Hematopoietic multipotent progenitor cell treated with erythropoietin and hydrocortisone succinate and interleukin-3 and kit ligand, for 4 days (in vitro differentiated cells): ENCODE results near the gene LYZL4.
A peak's percentile ranks its signal among the peaks of the same experiment; 100 is the strongest.

Experiments
- DNase-seq: peaks from one replicate; pipeline ENCODE4 v3.0.0-alpha.2; 2015

LYZL4 gene

DNA sequence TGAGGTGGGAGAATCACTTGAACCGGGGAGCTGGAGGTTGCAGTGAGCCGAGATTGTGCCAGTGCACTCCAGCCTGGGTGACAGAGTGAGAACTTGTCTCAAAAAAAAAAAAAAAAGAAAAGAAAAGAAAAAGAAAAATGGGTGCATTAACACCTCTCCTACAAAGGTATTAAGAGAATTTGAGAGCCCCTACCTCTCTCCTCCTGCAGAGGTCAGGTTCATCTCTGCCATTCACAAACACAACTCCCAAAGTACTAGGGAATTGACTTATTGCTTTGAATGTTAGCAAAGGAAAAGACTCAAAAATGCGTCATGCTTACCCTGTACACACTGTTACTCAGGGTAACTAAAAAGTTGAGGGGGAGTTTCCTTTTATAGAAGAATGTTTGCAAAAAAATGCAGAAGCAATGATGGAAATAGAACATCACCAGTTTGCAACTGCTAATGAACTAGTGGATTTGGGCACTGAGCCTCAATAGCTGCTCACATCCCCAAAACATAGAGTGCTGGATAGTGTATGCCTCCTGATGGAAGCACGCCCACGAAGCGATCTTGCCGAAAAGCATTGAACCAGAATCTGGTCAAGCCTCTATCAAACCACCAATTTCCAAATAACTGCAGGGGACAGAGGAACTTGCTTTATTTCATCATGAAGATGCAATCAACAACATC lies 15.5 kb upstream of the LYZL4 start:
- DNase-seq, result no peak

DNA sequence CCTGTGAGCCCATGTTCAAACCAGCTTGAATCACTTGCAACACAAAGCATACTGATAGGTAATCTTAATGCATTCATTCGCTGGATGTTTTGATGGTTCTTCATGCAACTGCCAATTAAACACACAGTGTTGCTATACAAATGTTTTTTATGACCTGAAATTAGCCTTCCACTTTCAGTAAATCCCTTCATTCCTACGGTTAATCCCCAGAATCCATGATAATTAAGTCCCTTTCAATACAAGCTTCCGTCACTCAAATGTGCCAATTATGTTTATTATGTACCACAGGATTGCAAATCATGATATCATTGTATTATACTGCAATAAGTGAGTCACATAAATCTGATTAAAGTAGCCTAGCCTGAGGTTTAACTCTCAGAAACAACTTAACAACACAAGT lies 14.5 kb upstream of the LYZL4 start:
- no peak for DNase-seq

DNA sequence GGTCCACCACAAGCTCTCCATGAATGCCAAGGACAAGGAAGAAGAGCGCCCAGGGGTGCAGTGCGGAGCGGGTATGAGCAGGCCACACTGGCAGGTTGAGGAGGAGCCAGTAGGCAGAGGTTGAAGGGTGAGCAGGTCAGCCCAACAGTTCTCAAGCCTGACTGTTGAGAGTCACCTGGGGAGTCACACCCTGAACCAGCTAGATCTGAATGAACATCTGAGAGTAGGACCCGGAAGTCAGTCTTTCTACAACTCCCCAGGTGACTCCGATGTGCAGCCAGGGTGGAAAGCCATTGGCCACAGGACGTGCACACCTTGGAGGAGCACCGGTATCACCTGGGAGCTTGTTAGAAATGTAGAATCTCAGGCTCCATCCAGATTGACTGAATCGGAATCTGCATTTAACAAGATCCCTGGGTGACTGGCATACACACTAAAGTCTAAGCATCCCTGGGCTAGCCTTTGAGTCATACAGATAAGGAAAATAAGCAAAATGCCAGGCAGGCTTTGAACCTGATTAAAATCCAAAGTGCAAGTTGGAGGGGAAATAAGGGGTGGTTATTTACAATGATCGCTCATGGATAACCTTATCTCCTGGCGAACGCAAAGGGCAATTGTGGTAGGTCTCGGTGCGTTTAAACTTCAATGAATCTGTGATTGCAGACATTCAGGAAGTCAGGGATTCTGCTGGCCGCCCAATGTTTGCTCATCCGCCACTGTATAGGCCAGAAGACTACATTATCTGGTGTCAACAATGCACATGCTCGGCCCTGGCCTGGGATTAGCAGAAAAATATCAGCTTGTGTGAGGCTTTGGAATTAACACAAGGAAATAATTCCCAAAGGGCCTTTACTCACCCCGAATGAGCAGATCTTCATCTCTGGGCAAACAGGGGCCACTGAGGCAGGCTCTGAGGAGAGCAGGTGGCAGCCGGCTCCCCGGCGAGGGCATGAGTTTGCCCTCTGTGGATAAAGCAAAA lies 11.7 kb upstream of the LYZL4 start:
- no peak for DNase-seq

DNA sequence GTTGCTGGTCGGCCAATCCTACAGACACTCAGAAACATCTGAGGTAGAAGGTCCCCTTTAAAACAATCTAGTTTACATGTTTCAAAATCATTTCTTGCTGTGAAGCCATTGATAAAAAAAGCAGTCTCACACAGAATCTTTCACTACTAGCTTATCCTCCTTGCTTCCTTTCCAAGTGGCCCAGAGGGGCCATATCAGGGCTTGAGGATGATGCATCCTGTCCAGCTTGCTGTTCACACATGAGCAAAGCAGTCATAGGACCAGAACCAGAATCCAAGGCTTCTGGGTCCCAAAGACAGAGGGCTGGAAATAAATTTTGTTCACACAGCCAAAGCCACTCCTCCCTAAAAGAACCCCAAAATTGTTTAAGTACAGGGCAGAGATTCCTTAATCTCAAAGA lies 9.2 kb upstream of the LYZL4 start:
- no peak for DNase-seq

DNA sequence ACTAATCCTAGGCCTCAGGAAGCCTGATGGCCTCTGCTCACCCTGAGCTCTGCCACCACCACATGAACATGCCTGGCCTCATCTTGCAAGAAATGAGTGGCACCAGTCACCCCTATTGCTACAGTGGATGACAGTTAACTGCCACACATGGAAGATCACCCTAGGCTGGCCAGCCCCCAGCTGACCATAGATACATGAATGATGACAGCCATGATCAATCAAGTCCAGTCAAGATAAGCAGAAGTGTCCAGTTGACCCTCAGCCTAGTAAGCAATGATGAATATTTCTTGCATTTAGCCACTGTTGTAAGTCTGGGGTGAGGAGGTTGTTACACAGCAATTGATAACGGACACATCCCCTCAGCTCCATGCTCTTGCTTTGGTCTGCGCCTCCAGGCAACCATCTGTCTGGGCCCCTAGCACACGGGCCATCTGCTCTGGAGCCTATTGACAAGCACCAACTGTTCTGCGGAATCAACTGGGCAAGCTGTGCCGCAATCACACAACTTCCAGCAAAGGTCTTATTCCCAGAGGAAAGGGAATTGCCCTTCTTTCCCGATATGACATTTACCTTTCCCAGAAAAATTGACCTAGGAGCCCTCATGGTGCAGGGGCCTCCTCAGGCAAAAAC lies 2.2 kb upstream of the LYZL4 start:
- DNase-seq, result no peak

DNA sequence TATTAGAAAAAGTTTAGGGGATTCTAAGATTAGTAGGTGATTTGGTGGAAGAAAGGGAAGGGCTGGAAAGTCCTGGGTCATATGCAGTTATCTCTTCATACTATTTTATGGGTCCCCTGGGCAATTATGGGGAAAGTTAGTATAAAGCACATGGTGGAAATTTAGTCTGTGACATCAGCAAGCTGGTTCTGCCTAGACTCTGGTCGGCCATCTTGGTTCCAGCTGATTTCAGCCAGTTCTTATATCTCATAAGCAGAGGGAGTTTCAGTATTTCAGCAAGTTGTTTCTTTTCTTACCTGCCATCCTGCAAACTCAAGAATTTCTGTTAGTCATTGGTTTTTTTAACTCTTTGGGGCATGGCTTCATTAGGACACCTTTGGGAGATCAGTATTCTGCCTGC lies 1.0 kb upstream of the LYZL4 start:
- DNase-seq, result no peak

DNA sequence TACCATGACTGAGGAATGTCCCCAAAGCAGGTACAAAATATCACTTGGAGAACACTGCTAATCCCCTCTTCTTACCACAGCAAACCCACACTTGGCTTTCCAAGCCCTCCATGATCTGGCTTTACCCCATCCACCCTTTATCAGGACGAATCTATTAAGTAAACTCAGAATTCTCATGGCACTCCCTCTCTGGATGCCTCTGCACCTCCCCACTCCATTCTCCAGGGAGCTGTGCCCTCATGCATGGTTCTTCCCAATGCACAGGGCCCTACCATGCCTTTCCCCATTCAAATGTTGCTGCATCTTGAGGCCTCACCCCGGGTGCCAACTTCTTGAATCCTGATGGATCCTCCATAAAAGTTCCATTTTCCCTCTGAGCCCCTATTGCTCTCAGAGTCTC lies 2.3 kb downstream of the LYZL4 start:
- DNase-seq, result no peak

DNA sequence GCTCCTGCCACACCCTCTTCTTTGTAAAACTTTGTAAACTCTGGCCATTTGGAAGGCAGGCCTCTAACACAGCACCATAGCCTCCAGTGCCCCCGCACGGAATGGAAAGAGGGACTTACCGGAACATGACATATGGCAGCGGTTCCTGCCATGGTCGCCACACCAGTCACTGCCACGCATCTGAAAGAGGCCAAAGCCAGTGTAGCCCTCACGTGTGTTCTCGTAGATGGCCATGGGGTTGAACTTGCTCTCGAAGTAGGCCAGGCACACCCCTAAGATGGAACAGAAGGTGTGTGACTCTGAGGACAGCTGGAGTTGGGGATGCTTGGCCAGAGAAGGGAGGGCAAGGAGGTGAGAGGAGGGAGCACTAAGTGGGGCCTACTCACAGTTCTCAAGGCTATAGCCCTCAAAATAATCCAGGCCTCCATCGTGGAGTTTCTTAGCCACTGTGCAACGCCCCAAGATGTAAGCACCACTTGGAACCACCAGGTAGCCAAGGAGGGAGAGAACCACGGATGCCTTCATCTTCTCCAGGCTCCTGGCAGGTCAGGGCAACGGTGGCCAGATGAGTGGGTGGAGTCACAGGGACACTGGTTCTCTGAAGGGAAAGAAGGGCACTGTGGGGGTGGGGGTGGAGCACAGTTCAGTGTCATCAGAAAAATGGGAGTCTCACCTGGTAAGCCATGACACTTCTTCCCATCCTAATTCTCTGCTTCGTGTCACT lies 3.5 kb downstream of the LYZL4 start:
- no peak for DNase-seq

DNA sequence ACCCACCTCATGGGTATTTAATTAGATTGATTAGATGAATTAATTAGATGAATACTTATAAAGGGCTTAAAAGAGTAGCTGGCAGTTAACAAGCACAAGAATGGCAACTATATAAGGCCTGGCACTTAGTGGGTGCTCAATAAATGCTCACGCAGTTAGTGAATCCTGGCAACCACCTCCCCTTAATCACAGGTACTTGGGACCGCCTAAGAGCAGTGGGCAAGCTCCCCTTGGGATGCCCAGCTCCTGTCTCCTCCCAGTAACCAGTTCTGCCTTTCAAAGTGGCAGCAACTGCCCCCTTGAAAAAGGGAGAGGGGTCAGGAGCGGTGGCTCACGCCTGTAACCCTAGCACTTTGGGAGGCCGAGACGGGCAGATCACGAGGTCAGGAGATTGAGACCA lies 4.6 kb downstream of the LYZL4 start:
- DNase-seq, result no peak

DNA sequence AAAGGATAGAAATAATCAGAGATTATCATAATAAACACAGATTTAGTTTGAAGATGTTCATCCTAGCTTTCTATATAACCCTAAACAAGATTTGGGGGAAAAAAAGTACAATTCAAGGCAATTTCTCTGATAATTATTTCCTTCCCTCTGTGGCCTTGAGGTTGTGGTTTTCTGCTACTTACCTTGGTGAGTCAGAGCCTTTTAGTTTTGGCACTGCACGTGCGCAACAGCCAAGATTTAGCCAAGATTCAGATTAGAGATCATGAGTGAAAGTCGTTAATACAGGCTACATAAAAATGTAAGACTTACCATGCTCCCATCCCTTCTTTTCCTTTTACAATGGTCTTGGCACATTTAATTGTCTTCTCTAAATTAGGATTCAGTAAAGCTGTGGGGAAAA lies 6.7 kb downstream of the LYZL4 start:
- DNase-seq, result peak; percentile 5

DNA sequence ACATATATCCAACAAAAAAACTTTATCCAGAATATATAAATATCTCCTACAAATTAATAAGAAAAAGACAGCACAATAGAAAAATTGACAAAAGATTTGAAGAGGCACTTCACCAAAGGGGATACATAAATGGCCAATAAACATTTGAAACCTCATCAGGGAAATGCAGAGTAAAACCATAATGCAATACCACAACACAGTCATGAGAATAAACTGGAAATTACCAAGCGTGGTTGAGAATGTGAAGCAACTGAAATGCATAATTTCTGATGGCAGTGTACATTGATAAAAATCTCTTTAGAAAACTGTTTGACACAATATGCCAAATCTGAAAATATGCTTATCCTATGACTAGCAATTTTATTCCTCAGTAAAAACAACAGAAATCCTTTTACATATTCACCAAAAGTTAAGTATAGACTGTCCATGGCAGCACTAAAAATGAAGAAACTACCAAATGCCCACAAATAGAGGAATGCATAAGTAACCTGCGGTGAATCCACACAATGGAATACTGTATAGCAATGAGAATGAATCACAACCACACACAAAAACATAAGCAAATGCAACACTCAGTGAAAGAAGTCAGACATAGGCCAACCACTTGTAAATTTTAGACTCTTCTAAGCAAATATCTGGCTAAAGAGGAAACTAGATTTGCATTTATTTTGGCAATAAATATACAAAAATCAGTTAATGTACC lies 7.9 kb downstream of the LYZL4 start:
- DNase-seq, result no peak

DNA sequence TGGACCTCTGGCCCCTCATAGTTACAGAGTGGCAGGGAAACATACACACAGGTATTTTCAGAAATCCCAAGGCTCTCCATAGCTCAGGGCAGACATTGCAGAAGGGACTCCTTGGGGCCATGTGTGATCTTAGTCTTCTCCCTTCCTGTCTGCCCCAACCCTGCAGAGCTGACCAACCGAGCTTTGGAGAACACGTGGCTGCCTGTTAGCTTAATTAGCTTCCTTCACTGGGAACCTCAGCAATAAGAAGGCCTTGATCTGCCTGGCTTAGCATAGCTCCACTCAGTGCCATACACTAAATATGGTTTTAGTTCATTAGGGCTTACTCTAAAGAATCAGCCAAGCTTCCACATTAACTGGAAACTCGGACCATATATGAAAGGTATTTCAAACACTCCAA lies 12.3 kb downstream of the LYZL4 start:
- DNase-seq, result no peak

DNA sequence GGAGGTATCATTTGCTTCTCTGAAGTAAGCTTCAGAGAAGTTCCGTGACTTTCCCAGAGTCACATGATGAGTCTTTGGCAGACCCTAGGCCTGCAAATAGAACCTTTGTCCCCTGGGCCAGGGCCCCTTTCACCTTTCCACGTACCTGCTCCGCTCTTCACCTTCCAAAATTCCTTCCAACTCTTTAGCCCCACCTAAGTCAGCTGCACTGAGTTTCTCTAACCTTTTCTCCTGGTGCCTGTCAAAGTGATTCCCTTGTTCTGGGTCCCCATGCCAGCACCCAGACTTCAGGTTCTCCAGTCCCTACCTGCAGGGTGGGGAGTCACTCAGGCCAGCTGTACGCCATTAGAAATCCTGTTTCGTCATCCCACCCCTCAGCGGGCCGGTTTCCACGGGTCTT lies 12.8 kb downstream of the LYZL4 start:
- DNase-seq, result no peak

DNA sequence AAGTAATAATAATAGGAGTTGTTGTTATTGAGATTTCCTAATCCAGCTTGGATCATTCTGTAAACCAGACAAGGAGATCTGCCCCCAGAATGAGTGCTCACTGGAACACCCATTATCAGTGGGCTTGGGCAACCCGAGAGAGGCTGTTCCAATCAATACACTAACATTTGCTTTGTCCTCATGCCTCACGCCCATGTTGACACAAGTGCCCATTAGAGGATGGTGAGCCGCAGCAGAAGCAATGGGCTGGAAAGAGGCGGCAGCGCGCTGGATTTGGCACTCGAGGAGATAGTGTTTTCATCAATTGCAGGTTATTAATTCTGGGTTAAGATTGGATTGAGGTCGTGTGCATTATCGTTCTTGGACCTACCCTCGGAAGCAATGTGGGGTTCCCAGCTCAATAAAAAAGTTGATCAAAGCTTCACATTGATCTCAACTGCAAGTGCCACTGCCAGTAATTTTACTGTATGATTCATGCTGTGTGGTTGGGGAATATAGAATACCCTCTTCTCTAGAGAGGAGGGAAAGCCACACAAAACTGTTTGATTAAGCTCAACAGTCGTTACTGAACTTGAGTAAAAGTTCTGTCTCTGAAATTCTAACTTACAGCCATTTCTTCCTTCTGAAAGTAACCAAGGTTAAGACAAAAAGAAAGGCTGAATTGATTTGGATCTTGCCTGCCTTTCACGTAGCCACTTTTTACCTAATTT lies 15.7 kb downstream of the LYZL4 start:
- no peak for DNase-seq

DNA sequence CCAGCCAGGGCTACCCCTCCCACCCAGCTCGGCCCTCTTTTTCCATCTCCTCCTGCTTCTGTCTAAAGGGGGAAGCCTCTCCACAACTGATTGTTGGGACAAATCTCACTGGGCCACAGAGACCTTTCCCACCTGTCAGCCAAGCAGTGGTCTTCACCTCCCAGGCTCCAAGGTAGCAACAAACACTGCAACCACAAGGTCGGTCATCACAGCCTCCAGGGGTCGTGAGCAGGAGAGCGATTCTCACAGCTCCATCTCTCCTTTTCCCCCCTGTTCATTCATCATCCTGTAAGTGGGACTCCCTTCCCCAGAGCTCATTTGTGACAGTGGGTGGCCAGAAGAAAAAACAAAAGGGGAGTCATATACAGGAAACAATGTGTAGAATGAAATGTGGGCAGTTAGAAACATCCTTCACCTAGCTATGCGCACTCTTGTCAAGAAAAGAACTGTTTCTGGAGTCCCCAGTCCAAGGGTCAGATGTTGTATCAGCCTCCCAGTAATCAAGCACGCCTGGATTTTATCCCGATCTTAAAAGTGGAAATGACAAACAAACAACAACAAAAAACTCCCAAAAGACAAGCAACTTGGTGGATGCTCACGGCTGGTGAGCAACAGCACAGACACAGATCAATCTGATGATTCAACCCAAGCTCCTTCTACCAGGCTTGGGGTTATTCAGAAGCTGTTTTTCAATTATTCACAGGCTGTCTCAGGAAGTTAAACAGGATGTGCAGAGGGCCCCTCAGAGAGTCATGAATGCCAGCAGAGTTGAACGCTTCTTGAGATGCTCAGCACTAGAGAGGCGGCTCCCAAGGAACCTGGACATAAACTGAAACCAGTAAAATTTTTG lies 22.4 kb downstream of the LYZL4 start:
- peak; percentile 26 for DNase-seq

DNA sequence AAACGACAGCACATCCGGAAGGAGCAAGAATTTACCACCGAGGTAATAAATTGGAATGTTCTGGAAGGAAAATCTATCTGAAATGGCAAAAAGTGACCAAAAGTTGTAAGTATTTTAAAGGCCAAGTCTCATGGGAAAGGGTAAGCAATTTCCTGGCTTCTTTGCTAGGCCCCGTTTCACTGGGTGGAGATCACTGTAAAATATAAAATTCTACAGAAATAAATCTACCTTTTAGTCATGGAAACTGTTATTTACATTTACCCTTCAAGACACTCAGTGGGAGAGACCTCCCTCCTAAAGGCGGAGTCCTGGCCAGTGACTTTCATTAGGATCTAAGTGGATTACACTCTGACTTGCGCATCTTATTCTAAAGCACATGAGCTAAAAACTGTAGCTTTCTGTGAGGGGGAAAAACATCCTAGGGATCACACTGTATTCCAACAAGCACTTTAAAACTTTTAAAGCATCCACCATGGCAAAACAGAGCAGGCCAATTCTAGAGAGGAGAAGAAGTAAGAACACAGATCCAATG lies 28.8 kb downstream of the LYZL4 start:
- DNase-seq, result no peak

DNA sequence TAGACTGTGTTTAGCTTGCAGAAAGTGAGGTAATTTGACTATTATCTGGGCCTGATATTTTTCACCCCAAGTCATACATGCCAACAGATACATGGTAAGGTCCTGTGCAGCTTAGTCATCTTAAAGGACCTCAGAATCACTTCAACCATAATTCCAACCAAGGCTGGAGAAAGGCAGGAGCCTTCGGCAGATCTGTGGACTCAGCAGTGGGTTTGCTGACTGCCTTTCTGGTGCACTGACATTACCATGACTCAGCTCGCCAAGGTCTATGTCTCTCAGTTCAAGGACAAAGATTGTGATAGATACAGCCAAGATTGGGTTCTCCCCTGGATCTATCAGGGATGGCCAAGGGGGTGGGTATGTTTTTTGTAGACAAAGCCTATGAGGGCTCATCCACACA lies 32.7 kb downstream of the LYZL4 start:
- no peak for DNase-seq

DNA sequence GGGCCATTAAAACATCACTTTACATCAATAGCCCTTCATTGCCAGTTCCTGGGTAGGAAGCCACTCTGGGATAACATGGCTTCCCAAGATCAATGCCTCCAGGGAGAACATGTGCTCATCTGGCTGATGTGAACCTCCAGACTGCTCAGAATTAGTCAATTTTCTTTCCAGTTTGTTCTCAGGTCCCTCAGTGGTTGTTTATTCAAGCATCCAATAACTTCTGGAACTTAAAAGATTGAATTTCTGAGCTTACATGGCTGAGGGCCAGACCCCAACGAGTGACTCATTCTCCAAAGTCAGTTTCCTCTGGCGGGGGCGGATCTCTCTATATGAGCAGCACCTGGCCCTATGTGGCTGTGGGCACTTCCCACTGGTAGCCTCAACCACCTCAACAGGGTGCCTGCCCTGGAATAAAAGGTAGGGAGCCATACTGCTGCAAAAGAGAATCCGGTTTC lies 34.0 kb downstream of the LYZL4 start:
- peak; percentile 52 for DNase-seq

DNA sequence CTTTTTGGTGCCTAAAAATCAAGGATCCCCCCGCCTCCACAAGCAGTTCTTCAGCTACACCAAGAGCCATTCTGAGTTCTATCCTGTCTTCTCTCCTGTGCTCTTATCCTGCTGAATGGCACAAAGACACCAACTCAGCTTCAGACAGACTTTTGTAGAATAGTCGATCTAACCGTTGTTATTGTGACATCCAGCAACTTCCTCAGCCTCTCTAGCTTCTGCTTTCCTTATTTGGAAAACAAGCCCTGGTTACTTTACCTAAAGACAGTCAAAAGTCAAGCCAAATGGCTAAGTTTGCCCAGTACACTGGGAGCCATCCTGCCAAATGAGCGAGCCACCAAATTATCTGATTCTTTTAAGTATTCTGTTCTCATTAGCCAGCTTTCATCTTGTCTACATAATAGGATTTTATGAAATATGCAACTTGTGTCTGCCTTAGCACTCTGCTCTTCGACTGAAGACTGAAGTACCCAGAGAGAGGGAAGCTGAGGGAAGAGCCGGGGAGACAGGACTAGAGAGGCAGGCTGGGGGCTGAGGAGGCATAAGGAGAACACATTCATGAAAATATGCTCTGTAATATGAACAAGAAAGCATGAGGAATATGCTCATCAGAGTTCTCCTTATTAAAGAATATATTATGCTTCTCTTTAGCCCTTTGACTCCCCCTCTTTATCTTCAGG lies 35.1 kb downstream of the LYZL4 start:
- peak; percentile 57 for DNase-seq

DNA sequence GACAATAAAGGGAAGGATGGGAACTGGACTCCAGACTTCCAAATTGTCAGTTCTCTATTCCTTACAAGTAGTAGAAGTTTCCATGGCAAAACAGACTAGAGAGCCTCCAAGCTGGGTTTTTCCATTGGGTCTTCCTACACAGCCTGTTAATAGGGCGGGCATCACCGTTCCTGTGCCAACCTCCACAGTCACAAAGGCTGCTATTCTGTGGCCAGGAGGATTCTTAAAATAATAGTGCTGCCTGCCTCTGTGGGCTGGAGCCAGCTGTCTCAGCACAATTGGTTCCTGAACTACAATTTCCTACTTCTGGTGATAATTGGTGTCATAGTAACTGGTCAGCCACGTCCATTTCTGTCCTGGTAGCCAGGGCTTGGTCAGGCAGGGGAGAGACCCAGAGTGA lies 38.6 kb downstream of the LYZL4 start:
- no peak for DNase-seq
